Right renal pelvis (tissue), 4 donors: ENCODE data around the gene ALG10B. TPM values are rescaled to one million over a fixed set of nuclear protein-coding genes. Genes with fewer than 3 reads are reported as not detected.
"Not testable (repeated sequence)": the region's sequence is repeated elsewhere in the genome, so short reads cannot be mapped to it uniquely, and the experiment has no call there.

Experiments used
- DNase-seq, 4 donors: peaks; one replicate each; pipeline ENCODE4 v3.0.0-alpha.2; 2013; ENCODE audit warnings: low read depth in 4 of 4, low spot score in 3 of 4, missing footprints in 1 of 4
- polyA plus RNA-seq, 4 donors: library from polyadenylated mRNA; unstranded; fragments of 120-200 nt; gene quantifications; one replicate each; pipeline ENCODE4 v1.2.1, GENCODE V29; 2013; ENCODE audit not compliant: insufficient read length in 4 of 4

ALG10B gene, protein sequence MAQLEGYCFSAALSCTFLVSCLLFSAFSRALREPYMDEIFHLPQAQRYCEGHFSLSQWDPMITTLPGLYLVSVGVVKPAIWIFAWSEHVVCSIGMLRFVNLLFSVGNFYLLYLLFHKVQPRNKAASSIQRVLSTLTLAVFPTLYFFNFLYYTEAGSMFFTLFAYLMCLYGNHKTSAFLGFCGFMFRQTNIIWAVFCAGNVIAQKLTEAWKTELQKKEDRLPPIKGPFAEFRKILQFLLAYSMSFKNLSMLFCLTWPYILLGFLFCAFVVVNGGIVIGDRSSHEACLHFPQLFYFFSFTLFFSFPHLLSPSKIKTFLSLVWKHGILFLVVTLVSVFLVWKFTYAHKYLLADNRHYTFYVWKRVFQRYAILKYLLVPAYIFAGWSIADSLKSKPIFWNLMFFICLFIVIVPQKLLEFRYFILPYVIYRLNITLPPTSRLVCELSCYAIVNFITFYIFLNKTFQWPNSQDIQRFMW
- 10 to 100 TPM; 11.9 to 14.2 (median 13.7) TPM for polyA plus RNA-seq

DNA sequence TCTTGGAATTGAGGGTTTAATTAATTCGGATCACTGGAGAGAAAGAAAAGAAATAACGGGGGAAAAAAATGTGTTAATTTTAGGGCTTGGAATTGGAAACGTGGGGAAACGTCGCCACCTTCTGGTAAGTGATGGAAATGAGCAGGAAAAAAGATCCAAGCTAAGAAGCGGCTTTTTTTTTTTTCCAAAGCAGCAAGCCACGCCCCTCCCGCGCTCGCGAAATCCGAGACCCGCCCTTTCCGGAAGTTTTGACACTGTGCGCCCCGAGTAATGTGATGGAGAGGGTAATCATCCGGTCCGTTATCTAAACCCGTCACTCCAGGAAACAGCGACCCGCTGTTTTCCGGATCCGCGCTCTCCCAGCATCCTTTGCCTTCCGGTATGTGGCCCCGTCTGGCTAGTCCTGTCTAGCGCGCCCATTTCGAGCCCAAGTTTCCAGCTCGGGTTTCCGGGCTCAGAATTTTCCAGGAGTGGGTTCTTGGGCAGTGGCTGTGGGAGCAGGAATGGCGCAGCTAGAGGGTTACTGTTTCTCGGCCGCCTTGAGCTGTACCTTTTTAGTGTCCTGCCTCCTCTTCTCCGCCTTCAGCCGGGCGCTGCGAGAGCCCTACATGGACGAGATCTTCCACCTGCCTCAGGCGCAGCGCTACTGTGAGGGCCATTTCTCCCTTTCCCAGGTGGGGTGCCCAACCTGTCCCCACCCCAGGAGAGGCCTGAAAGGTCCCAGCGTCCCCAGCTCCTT, at the start of gene ALG10B:
ALG10B (plus strand) TSS at position 384 of the 739 bp plus-strand sequence; CDS start at position 504, 120 bp downstream.
- peak; percentile 87 to 93 (median 93) for DNase-seq

DNA sequence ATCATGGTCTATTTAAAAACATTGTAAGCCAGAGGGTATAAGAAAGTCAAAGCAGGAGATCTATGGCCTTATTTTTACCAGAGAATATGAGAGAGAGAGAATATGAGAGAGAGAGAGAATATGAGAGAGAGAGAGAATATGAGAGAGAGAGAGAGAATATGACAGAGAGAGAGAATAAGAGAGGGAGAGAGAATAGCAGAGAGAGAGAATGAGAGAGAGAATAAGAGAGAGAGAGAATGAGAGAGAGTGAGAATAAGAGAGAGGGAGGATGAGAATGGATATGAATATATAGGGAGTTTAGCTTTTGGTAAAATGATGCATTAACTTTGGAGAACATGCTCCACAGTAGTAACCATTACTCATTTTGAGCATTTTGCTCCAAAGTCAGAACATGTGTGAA, 48.0 kb upstream of the ALG10B start:
- no peak for DNase-seq

DNA sequence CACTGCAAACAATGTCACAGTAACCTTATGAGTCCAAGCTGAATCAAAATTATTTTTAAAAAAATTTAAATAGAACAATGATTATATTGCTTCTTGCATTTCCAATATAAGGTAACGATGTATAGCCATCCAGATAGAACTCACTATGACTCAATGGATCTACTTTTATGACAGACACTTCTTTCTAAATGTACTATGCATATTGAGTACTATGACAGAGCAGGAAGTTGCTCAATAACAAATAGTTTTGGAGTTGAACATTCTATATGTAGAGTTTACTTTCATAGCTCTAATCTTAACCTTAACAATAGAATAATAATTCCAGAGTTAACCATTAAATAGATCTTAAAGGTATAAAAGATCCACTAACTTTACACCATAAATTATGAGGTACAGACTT, 46.7 kb upstream of the ALG10B start:
- no peak for DNase-seq

DNA sequence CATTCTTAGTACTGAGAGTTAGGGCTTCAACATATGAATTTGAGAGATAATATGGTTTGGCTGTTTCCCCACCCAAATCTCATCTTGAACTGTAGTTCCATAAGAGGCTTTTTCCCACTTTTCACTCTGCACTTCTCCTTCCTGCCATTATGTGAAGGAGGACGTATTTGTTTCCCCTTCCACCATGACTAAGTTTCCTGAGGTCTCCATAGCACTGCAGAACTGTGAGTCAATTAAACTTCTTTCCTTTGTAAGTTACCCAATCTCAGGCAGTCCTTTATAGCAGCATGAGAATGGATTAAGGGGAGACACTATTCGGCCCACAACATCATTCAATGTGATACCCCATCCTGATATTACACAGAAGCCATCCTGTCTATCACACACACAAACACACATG, 36.8 kb upstream of the ALG10B start:
- no peak for DNase-seq

DNA sequence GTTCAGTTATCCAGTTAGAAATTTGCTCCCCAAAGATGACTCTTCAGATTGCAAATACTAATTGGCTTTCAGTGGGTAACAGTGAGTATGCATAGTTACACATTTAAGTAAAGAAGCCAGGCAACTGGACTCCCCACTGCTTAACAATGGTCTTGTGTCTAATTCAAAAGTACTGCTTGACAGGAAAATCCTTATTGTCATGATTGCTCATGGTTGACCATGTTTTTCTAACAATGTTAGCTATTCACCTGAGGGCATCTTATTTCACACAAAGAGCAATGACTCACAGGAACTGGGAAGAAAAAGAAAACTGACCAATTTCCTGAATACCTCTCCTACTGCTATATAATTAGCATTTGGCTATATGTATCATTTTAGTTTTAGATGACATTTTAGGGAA, 33.7 kb upstream of the ALG10B start:
- no peak for DNase-seq

DNA sequence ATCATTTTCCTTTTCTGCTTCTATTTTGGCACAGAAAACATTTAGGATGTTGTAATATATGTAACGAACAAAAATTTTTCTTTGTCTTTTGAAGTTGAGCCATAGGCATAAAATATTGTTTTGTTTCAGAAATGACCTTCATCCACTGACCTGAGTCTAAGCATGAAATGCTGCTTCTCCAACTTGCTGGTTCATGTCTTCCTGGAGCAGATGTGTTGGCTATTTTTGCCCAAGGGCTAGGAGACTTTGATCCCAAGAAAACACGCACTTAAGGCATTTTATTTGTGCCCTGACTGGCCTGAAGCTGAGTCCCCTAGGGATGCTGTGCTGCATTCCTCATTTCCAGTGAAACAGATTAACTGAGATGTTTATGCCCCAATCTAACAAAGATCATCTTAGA, 27.2 kb upstream of the ALG10B start:
- no peak for DNase-seq

DNA sequence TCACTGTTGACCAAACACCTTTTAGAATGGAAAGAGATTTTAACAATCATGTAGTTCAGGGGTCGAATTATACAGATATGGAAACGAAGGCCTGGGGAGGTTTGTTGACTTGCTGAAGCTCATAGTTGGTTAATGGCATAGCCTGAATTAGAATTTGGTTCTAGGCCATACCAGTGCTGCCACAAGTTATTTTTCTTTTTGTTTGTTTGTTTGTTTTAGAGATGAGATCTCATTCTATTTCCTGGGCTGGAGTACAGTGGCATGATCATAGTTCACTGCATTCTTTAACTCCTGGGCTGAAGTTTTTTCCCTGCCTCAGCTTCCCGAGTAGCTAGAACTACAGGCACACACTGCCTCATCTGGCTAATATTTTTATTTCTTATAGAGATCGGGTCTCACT, 25.4 kb upstream of the ALG10B start:
- DNase-seq: no peak

DNA sequence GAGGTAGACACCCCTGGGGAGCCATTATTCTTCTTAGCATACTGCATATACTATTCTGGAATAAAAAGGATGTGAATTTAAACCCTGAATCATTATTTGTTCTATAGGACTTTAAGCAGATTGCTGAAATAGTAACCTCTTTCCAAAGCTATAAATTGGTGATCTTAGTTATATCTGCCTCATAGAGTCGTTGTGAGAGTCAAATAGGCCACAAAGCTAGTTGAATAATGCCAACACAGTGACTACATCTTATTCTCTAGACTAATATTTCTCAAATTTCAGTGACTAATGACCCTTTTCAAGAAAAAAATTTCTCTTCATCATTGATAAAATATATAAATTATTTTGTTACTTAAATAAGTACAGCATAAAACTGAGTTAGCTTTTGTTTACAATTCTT, 13.6 kb upstream of the ALG10B start:
- not testable (repeated sequence) for DNase-seq

DNA sequence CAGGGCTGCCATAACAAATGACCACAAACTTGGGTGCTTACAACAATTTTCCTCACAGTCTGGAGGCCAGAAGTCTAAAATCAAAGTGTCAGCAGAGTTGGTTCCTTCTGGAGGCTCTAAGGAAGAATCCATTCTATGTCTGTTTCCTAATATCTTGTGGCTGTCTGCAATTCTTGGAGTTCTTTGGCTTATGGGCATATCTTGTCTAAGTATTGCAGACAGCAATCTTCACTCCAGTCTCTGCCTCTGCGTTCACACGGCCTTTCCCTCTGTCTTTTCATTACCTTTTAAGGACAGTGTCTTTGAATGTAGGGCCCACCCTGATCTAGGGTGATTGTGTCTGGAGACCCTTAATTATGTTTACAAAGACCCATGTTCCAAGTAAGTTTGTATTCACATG, 5.4 kb downstream of the ALG10B start:
- not testable (repeated sequence) for DNase-seq

DNA sequence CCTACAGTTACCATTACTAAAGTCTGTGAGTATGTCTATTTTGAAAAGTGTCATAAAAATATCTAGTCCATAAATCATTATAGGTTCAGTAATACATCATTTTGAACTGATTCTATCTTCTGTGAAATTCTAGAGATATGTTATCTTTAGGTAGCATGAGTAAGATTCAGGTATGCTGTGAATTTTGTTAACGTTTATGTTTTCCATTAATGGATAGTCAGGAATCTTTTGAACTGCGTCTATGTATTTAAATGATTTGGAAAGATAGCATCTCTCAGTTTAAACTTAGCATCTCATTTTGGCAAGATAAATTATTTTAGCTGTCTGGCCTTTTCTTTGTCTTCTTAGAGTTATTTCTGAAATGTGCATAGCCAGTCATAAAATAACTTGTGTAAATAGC, 8.3 kb downstream of the ALG10B start:
- no peak for DNase-seq

DNA sequence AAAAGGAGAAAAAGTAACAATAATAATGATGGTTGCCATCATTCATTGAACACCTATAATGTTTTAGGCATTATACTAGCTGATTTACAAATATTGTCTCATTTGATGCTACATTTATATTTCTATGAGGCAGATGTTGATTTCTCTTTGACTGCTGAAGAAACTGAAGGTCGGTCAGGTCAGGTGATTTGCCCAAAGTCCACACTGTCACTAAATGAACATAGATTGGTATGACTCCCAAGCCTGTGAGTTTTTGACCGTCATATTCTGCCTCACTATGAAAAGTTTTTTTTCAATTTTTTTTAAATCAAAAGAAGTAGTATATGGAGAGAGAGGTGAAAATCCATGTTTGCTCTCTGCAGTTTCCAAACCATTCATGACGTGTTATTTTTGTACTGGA, 10.8 kb downstream of the ALG10B start:
- DNase-seq: no peak

DNA sequence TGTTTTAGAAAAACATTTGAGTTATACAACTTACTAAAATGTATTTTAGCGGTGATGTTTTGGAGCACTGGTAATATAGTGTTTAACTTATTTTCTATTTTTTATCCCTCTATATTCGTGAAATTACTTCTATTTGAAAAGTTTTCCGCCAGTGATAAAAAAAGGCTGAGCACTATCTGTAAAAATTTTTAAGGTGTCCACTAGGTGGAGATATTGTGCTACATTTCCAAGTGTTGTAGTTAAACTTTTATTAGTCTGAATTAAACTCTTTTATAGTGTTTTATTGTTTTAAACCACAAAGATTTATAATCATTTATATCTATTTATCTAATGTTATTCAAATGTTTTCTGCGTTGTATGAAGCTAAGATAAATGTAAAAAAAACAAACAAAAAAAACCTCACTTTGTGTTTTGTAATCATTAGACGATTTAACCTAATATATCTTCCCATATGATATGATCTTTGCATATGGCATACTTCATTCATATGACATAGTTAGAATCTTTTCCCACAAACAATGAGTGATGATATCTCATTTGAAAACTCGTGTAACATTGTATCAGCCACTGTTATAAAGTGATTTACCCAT, 11.8 kb downstream of the ALG10B start:
- DNase-seq: peak in 1 of 4 donors; percentile 19

DNA sequence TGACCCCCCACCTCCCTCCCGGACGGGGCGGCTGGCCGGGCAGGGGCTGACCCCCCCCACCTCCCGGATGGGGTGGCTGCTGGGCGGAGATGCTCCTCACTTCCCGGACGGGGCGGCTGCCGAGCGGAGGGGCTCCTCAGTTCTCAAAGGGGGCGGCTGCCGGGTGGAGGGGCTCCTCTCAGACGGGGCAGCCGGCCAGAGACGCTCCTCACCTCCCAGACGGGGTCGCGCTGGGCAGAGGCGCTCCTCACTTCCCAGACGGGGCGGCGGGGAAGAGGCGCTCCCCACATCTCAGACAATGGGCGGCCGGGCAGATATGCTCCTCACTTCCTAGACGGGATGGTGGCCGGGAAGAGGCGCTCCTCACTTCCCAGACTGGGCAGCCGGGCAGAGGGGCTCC, 13.8 kb downstream of the ALG10B start:
- DNase-seq: not testable (repeated sequence)

DNA sequence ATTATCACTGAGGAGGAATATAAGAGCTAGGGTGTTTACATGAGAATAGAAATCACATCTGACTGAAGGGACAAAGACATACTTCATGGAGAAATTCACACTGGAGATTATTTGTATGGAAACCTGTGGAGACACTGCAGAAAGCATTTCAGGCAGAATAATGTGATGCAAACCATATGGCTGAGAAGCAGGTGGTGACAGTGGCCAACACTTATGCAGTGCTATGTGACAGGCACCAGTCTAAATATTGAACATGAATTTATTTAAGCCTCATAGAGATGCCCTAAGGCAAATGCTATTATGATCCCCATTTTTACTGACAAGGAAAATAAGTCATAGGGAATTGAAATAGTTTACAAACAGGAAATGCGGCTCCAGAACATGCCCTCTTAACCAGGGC, 16.2 kb downstream of the ALG10B start:
- no peak for DNase-seq

DNA sequence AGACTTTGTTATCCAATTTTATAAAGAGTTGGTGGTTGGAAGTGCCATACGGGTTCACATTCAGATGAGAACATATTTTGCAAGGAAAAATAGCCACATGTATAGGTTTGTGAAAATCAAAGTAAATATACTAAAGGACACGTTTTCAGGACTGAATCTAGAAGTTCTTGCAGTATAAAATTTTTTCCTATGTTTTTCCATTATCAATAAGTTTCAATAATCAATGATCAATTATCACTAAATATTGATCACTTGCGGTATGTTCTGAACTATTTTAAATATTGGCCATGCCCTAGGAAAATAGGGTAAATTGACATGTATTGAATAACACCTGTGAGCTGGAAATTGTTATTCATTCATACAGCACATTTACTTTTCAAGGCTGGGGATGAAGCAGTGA, 25.9 kb downstream of the ALG10B start:
- DNase-seq: no peak

DNA sequence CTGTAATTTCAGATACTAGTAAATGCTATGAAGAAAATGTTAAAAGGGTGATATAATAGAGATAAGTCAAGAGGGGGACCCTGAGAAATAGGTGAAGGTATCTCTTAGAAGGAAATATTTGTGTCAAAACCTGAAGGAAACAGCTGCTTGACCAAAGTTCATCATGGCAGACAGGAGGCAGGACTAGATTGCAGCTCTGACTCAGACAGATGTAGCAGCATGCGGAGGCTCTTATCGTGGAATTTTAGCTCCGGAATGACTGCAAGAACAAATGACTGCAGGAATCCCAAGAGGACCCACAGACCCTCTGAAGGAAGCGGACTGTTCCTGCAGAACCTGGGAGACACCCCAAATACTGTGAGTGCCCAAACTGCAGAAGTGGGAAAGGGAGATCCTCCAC, 26.7 kb downstream of the ALG10B start:
- DNase-seq: not testable (repeated sequence)

DNA sequence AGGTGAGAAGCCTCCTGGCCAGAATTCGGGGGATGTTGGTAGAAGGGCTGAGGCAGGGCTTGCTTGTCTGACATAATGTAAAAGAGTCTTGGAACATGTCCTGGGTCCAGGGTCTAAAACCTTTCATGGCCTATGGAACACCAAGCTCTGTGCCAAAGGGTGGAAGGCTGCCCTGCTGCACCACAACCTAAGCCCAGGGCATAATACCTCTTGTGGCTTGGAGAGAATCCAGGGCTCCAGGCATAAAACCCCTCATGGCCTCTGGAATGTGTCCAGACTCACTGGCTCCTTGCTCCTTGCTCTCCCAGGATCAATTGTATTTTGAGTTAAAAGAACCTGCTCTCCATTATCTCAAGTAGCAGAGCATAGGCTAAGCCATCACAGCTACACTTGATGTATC, 27.3 kb downstream of the ALG10B start:
- not testable (repeated sequence) for DNase-seq

DNA sequence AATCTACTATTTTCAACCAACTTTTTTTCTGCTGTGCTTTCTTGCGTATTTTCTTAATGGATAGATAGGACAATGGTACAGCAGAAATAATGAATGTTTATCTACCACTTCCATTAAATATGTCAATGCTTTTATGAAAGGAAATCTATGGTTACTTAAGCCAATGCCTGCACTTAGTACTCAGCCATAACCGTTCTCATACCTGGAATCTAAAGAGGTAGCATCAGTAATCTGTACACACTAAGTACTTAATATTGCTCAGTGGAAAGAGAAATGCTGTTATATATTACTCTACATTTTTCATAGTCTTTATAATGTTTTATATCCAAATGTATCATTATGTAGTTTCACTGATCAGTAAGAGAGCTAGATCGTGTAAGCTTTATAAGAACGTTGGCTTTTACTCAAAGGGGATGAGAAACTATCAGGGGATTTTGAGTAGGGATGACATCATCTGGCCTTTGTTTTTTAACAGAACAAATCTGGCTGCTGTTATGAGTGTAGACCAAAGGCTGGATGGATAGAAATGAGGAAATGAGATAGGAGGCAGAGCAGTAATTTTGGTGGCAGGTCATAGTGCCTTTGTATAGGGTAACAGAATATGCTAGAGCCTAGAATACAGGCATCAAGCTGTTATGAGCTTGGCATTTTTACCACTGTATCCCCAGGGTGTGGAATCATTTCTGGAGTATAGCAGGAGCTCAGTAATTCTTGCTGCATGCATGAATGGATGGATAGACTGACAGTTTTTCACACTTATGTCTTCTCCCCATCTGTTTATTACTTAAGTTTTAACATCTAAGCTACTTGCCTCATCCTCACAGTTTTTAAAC, 34.0 kb downstream of the ALG10B start:
- DNase-seq: no peak

DNA sequence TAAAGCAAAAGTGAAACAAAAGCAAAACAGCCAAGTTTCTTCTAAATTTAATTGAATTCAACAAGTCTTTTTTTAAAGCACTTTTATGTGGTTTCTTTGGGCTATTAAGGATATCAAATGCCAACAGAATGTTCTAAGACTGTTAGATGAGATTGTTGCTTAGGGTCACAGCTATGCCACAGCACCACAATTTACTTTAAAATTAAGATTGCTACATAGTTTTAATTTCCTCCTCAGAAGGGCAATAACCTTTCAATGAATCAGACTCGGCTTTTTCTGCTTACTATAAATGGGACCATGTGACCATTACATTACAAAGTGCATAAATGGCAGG, 34.6 kb downstream of the ALG10B start:
- not testable (repeated sequence) for DNase-seq

DNA sequence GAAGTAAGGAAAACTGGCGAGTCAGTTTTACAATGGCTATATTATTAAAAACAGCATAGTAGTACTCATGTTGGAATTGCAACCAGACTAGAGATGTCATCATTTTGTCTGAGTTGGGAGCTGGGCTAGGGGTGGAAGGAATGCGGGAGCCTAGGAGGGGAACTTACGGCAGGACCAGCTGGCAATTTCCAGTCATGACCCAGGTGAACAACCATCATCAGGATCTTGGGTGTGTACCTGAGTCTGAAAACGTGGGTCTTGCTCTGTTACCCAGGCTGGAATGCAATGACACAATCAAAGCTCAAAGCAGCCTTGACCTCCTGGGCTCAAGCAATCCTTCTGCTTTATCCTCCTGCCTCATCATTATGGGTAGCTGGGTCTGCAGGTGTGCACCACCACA, 50.9 kb downstream of the ALG10B start:
- no peak for DNase-seq

DNA sequence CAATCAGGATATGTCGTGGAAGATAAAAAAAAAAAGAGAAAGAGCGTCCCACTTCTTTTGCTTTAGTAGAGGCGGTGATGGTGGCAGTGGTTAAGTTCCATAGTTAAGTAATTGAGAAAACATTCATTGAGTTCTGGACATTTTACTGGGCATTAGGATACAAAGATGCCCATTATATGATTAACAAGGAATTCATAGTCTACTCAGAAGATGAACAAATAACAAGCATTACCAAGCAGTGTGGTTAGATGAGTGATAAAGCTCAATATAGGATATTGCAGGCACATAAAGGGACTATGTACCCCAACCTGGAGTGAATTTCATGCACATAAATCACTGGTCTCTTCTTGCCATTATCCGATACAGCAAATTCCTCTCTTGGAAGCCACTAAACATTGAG, 53.7 kb downstream of the ALG10B start:
- no peak for DNase-seq
